Spleen (tissue), 7 donors: Measurements from ENCODE around the gene HOXB9.

Experiments used
- POLR2AphosphoS5 ChIP-seq, 3 donors: sonication (generic); formaldehyde crosslinking; IDR thresholded peaks; one replicate each; pipeline ENCODE4 v1.5.1; 2017; ENCODE audit warnings: antibody characterized with exemption in 3 of 3
- TF ChIP-seq, protein P1 (sequence below), 11 experiments: fragments of 200-600 bp in 7 of 11; fragments of 450-650 bp in 4 of 11; sonication (generic) in 4 of 11; IDR thresholded peaks in 8 of 11; conservative IDR thresholded peaks in 3 of 11; 1 replicate in 7 of 11; 2 replicates in 4 of 11; pipeline versions ENCODE4 v1.4.0 to v1.8.0; 2016 to 2021; ENCODE audit warnings: antibody characterized with exemption in 11 of 11, inconsistent platforms in 4 of 11, mild to moderate bottlenecking in 1 of 11
- donor health status: DM: no; HTN: no; CAD: no; lungs with moderate emphysema.
- donor health status: DM: no; HTN: no; CAD: no.
- donor health status: DM: no; HTN: no; CAD: no.

- TF ChIP-seq, protein P1, sequence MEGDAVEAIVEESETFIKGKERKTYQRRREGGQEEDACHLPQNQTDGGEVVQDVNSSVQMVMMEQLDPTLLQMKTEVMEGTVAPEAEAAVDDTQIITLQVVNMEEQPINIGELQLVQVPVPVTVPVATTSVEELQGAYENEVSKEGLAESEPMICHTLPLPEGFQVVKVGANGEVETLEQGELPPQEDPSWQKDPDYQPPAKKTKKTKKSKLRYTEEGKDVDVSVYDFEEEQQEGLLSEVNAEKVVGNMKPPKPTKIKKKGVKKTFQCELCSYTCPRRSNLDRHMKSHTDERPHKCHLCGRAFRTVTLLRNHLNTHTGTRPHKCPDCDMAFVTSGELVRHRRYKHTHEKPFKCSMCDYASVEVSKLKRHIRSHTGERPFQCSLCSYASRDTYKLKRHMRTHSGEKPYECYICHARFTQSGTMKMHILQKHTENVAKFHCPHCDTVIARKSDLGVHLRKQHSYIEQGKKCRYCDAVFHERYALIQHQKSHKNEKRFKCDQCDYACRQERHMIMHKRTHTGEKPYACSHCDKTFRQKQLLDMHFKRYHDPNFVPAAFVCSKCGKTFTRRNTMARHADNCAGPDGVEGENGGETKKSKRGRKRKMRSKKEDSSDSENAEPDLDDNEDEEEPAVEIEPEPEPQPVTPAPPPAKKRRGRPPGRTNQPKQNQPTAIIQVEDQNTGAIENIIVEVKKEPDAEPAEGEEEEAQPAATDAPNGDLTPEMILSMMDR (IDR thresholded peaks at IDR 0.05 in 8 of 11, conservative IDR thresholded peaks at IDR 0.05 in 3 of 11): no peak
- no peak for TF ChIP-seq POLR2AphosphoS5 (IDR thresholded peaks at IDR 0.05)
Observed at GRCh38 chr17:48626245-48627117, at the start of gene HOXB9.
